Measurements from ENCODE around the gene RNPS1.

RNPS1 gene, protein sequence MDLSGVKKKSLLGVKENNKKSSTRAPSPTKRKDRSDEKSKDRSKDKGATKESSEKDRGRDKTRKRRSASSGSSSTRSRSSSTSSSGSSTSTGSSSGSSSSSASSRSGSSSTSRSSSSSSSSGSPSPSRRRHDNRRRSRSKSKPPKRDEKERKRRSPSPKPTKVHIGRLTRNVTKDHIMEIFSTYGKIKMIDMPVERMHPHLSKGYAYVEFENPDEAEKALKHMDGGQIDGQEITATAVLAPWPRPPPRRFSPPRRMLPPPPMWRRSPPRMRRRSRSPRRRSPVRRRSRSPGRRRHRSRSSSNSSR

DNA sequence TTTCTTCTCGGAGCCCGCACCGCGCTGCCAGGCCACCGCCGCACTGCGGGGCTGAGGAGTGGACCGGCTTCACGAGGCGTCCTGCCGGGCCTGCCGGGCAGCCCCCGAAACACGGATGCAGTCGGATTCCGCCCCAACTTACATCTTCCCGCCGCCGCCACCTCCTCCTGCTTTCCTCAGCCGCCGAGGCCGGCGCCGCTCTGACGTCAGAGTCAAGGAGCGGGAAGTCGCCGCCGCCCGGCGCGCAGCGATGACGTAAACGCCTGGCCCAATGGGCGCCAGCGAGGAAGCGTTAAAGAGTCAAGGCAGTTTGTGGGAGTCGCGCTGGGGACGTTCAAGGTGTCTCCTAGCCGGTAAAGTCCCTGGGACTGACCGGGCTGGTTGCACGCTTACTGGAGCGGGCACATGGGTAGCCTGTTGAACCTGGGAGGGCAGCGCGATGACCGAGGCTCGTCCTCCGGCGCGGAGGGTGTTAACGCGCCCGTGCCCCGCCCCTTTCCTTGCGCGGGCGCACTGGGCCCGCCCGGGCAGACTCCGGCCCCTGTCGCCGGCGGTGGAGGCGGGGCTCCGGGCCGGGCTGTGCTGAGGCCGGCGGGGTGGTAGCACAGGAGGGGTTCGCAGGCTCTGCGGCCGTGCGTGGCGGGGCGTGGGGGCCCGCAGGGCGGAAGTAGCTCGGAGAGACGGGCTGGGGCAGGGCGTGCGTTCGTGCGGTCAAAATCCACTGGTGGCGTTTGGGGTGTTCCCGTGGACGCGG is at the start of gene RNPS1:
TSS of gene RNPS1 (minus strand) at position 214 of the 754 bp plus-strand sequence. CDS start 3,483 bp downstream, outside the sequence.
- DNase-seq, result peak; percentile 93 to 96

DNA sequence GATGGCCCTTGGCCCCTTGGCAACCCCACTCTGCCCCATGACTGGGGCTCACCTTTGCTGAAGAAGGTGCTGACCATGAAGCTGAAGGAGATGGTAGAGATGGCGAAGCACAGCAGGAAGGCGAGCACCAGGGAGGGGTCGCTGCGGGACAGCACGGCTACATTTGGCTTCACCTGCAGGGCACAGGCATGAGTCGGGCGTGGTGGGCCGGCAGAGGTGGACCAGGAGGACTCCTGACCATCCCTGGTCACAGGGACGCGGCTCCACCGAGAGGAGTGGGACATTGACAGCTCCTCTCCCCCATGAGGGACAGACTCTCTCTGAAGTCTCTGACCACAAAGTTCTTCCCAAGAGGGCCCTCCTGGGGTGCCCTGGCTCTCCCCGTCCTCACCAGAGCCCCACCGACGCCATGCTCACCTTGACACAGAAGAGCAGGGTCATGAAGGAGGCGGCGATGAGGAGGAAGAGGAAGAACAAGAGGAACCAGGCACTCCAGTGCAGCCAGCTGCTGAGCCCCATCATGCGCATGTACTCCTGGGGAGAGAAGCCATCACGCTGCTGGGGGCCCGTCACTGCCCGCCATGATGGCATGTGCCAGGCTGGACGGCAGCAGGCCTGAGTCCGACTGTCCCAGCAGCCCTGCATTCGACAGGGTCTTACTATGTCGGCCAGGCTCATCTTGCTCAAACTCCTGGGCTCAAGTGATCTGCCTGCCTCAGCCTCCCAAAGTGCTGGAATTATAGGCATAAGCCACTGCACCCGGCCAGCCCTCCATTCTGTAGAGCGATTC is 49.5 kb upstream of the RNPS1 start:
- no peak for DNase-seq

DNA sequence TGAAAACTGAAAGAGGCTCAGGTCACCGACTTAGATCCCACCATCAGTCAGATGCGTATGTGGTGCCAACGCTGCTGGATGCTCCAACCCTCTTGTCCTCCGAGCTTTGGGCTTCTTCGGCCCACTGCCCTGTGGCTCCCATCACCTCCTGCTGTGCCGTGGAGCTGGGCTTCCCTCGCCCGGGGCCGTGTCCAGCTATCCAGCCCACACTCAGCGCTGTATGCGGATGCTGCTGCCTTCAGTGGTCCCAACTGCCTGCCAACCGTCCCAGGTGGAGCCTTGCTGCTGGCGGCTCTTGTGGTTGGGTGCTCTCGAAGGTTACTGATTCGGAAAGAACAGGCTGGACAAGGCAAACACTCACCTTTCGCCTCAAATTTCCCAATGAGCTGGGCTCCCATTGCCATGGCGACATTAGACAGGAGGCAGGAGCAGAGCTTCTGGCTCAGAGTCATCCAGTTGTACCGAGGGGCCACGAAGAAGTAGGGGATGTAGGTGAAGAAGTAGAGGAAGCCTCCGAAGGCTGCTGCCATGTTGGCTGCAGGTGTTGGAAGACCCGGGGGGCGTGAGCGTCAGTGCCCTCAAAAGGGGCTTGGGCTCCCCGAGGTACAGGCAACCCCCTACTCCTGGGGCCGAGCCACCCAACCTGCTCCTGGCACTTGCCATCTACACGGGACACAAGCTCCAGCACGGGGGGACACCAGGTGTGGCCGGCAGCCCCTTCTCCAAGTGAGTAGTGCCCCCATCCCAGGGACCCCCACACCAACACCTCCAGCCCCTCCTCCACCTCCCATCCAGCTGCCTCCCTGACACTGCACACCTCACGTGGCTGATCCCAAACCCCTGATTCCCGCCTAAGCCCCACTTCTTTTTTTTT is 40.4 kb upstream of the RNPS1 start:
- DNase-seq, result no peak

GRCh38 chr16:2299915-2300192 is 31.9 kb upstream of the RNPS1 start:
- DNase-seq, result no peak

DNA sequence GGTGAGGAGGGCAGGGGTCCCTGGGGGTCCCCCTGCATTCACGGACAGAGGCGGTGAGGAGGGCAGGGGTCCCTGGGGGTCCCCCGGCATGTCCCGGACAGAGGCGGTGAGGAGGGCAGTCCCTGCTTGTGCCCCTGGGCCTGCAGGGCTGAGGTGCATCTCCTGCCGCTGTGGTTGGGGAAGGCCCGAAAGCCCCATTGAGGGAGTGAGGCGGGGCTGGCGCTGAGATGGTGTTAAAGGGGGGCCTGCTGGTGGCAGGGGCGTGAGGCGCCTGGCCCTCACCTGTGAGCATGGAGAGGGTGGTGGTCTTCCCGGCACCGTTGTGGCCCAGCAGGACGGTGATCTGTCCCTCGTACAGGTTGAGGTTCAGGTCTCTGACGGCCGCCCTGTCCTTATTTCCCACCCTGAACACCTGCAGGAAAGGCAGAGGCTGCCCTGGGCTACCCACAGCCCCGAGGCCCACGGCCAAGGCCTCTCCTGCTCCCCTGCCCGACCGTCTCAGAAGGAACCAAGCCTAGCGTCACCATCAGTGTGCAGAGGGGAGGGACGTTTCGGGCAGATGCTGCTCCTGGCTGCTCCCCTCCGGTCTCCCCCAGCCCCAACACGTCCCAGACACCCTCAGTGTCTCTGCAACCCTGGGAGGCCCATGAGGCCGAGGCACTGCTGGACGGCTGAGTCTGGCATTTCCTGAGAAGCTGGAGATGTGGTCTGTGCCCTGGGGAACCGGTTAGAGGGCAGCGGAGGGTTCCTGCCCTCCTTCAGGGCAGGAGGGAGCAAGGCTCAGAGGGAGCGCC is 31.4 kb upstream of the RNPS1 start:
- no peak for DNase-seq

GRCh38 chr16:2298621-2299020 is 30.7 kb upstream of the RNPS1 start:
- no peak for DNase-seq

DNA sequence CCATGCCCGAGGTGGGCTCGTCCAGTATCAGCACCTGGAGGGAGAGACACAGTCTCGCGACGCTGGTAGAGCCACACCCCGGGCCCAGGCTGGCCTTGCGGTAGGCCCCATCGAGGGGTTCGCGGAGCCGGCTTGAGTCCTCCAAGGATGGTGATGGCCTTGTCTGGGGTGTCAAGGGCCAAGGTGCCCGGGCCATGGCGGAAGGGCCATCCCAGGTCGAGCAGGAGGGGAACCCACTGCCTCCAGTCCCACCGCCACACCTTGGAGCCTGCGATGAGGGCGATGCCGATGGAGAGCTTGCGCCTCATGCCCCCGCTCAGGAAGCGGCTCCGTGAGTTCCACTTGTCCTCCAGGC is 29.6 kb upstream of the RNPS1 start:
- no peak for DNase-seq

DNA sequence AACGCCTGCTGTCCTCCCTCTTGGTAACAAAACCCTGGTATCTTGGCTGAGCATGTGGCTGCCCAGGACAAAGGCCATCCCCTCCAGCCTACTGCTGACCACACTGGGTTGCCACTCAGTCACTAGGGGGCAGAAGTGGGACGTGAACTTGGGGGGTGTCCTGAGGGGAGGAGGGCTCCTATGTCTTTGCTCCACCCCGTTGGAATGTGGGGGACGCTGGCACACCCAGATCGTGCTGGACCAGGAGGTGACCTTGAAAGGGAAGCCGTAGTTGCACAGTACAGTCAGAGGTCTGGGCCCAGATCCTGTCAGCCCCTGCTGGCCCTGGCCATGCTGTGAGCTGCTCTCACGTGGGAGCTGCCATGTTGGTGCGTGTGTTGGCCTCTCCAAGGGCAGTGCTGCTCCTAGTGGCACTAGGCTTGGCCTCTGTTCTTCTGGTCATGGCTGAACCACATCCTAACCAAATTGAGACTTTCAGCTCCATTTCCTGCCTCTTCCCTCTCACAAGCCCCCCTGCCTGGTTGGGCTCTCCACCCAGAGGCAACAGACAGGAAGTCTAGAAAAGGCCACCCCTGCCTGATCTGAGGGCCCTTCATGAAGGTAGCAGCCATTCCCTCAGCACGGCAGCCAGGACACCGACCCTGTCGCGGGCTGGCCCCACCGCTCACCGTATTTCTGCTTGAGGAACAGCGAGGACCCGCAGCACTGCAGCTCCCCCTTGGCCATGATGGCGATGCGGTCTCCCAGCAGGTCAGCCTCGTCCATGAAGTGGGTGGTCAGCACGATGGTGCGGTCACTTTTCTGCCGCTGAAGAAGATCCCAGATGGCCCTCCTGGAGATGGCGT is 29.0 kb upstream of the RNPS1 start:
- DNase-seq, result no peak

- no peak for DNase-seq
These were observed 27.3 kb upstream of the RNPS1 start for GRCh38 chr16:2295056-2295798.

DNA sequence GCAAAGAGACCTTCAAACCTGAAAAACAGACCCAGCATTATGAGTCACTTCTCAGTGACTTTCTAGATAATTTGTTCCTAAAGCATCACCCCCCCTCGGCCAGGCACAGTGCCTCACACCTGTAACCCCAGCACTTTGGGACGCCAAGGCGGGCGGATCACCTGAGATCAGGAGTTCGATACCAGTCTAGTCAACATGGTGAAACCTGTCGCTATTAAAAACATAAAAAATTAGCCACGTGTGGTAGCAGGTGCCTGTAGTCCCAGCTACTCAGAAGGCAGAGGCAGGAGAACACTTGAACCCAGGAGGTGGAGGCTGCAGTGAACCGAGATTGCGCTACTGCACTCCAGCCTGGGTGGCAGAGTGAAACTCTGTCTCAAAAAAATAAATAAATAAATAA is 24.3 kb upstream of the RNPS1 start:
- DNase-seq, result no peak

GRCh38 chr16:2289282-2289681 is 21.4 kb upstream of the RNPS1 start:
- DNase-seq, result no peak

- no peak for DNase-seq
These were observed 20.8 kb upstream of the RNPS1 start for GRCh38 chr16:2288726-2289125.

DNA sequence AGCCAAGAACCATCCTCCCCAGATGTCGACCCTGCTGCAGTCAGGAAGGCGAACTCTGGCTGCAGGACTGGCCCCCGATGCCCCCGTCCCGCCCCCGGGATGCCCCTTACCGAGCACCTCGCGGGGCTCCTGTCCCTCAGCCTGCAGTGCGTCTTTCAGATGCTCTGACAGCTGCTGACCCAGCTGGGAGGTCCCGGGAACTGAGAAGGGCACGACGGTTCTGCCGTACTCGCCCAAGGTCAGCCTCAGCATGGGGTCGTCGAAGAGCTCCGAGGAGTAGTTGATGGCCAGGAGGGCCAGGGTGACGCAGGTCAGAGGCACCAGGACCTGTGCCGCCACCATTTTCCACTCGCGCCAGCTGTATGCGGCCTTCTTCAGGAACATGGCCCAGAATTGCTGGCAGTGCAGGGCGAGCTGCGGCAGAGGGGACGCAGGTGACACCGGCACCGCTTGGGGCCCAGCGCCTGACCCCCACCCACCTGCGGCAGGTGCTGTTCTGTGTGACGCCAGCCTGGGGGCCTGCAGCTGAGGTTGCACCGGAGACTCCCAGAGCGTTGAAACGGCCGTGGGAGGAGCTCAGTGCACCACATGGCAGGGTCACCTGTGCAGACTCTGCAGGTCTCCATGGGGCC is 20.1 kb upstream of the RNPS1 start:
- no peak for DNase-seq

DNA sequence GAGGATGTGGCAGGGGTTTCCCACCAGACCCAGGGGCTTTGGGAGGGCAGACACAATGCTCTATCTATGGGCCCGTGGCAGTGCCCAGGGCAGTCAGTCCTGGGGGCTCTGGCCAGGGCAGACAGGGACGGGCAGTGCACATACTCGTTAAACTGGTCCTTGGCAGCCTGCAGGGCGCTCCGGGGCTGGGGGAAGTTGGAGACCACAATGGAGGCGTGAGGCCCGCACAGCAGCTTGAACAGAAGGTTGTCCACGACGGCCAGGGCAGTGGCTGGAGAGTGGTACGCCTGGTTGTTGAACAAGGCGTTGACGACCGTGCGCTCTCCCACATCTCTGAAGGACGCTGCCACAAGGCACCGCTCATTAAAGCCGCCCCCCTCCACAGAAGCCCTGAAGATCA is 18.6 kb upstream of the RNPS1 start:
- no peak for DNase-seq

GRCh38 chr16:2285731-2286191 is 17.8 kb upstream of the RNPS1 start:
- no peak for DNase-seq

DNA sequence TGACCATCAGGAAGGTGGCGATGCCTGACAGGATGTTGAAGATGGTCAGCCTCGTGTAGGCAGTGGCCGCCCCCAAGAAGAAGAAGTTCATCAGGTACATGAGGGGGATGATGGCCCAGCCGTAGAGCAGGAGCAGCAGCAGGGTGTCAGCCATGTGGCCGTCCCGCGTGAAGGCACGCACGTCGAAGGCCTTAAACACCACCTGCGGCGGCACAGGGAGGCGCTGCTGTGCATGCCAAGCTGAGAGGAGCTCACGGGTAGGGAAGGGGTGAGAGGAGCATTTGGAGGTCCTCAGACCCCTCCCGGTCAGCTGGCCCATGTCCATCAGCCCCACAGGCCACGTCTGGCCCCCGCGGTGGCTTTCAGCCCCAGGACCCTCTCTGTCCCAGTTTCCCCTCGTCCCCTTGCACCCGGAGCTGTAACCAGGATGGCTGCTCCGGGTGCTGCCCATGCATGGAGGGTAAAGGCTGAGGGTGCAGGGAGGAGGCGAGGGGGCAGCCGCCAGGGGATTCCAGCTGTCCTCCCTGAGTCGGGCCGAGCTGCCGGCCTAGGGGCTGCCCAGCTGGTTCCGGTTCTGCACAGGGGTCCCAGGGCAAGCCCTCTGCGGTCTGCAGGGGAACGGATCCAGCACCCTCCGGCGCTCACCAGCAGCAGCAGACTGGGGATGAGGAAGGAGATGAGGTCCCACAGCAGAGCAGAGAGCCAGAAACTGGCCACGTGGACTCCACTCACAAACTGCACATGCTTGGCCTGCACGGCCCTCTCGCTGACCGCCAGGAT is 17.1 kb upstream of the RNPS1 start:
- DNase-seq, result no peak

DNA sequence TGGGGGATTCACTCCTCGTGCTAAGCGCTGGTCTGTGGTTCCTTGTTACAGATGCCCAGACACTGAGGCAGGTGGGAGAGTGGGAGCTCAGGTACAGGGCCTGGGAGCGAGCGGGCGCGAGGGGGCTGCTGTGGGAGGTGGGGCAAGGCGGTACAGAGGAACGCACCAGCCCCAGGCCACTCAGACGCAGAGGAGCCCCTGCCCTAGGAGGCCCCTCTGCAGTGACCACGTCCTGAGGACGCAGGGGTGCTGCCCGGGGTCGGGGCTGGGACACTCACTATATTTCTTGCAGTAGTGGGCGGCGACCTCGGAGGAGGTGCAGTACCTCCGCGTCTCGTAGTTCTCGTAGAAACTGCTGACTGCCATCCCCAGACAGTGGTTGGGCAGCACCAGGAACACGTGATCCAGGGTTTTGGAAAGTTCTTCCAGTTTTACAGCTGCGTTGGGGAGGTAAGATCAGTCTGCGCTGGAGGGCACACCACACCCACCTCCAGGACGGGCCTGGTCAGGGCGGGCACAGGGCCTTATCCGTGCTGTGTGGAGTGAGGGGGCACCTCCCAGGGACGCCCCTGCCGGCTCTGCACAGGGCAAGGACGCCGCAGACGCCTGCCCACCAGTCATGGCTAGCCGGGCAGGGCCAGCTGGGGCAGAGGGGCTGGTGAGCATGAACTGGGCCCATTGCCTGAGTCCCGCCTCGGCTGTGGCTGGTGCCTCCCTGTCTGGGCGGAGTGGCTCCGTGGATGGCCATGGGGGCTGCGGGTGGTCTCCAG is 16.3 kb upstream of the RNPS1 start:
- DNase-seq, result no peak

DNA sequence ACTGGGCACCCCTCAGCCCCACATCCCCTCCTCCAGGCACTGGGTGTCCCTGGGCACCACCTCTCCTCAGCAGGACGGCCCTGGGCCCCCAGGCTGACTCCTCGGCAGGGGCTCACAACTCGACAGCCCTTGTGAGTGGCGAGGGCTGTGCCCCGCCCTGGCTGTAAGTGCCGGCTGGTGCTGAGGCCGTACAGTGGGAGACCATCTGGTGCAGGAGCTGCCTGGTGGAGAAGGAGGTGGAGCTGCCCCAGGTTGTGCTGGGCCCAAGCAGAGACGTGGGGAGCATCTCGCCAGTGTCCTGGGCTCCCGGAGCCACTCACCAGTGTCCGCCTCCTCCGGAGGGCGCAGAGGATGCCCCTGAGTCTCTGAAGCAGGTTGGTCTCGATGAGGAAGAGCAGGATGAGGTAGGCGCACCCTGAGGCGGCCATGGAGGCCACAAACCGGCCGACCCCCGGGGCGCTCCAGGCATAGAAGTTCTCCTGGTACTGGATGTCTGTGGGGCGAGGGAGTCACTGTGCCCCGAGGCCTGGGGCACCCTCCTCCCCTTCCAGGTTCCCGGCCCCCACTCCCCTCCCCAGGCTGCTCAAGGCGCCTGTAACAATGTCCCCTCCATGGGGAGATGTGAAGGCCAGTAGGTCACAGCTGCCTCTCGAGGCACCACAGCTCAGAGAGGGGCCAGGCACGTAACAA is 15.1 kb upstream of the RNPS1 start:
- no peak for DNase-seq

Data from stimulated activated CD4-positive, alpha-beta T cell treated with anti-CD3 and anti-CD28 coated beads, Interleukin-4, amount 100 ng/mL, for 4 hours (primary cell).